AG04449 (cell line): ENCODE results near the gene POU3F1.
A peak's percentile ranks its signal among the peaks of the same experiment; 100 is the strongest.
"Not testable (repeated sequence)": the region's sequence is repeated elsewhere in the genome, so short reads cannot be mapped to it uniquely, and the experiment has no call there.

Source experiments
- CTCF ChIA-PET: fragments of 350-600 bp; formaldehyde crosslinking; extraction: SDS; loops from one replicate; lab custom pipeline; 2021; ENCODE audit warnings: antibody characterized with exemption; lab: Yijun Ruan, JAX
- POLR2A ChIA-PET: fragments of 400-600, 350-600 bp; formaldehyde crosslinking; extraction: SDS; loops from one replicate; lab custom pipeline; 2020; ENCODE audit warnings: antibody characterized with exemption, inconsistent platforms; lab: Yijun Ruan, JAX
- DNase-seq: peaks from one replicate; pipeline ENCODE4 v3.0.0-alpha.2; 2010; ENCODE audit warnings: low read depth, low spot score
- H3K4me3 ChIP-seq: 2 replicates; pipeline ENCODE4 v1.5.1; 2011; ENCODE audit warnings: low read depth, mild to moderate bottlenecking, control low read depth, low read length
- TF ChIP-seq, protein P1 (sequence below): IDR thresholded peaks from one replicate; pipeline ENCODE4 v1.5.1; 2011; ENCODE audit warnings: mild to moderate bottlenecking, moderate library complexity, low read length, control low read depth, inconsistent platforms; ENCODE audit not compliant: insufficient read depth; ENCODE audit errors: missing control alignments

The POU3F1 gene

DNA sequence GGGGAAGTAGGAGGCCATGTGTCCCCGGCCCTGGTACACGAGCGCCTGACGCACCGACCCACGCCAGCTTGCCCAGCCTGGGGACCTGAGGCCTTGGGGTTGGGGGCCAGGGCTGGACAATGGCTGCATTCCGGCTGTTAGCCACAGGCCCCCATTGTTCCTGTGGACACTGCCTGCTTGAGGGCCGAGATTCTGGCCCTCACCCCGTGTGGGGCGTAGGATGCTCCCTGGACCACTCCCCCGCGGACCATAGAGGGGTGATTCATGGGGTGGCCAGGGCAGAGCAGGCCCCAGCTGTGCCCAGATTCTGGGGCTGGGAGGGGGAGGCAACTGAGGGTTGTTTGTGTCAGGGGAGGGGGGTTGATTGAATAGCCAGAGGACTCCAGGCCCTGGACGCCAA lies 11.7 kb downstream of the POU3F1 start:
- ChIA-PET POLR2A (no interaction called here), CTCF (interaction anchor here (1.5 to 9.1 kb wide), 3 partner anchors 9 to 800 kb away, joined by 6 to 69 read pairs (median 37); no protein-coding TSS in a partner anchor)
- no peak for DNase-seq
- TF ChIP-seq, protein P1, sequence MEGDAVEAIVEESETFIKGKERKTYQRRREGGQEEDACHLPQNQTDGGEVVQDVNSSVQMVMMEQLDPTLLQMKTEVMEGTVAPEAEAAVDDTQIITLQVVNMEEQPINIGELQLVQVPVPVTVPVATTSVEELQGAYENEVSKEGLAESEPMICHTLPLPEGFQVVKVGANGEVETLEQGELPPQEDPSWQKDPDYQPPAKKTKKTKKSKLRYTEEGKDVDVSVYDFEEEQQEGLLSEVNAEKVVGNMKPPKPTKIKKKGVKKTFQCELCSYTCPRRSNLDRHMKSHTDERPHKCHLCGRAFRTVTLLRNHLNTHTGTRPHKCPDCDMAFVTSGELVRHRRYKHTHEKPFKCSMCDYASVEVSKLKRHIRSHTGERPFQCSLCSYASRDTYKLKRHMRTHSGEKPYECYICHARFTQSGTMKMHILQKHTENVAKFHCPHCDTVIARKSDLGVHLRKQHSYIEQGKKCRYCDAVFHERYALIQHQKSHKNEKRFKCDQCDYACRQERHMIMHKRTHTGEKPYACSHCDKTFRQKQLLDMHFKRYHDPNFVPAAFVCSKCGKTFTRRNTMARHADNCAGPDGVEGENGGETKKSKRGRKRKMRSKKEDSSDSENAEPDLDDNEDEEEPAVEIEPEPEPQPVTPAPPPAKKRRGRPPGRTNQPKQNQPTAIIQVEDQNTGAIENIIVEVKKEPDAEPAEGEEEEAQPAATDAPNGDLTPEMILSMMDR, result no peak
- no peak overlapping the region for H3K4me3 ChIP-seq

DNA sequence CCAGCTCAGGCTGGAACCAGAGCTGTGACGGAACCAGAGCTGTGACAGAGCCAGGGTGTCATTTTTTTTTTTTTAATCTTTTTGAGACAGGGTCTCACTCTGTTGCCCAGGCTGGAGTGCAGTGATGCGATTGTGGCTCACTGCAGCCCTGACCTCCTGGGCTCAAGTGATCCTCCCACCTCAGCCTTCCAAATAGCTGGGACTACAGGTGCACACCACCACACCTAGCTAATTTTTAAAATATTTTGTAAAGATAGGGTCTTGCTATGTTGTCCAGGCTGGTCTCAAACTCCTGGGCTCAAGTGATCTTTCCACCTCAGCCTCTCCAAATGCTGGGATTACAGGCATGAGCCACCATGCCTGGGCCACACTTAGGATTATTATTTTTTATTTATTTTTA lies 13.6 kb downstream of the POU3F1 start:
- ChIA-PET POLR2A (interaction anchor here (0.6 kb wide), 1 partner anchor 274 kb away, joined by 3 read pairs; no protein-coding TSS in a partner anchor), CTCF (interaction anchor here (1.3 to 9.1 kb wide), 3 partner anchors 10 to 802 kb away, joined by 3 to 69 read pairs (median 6); no protein-coding TSS in a partner anchor)
- DNase-seq, H3K4me3 ChIP-seq: not testable (repeated sequence)

DNA sequence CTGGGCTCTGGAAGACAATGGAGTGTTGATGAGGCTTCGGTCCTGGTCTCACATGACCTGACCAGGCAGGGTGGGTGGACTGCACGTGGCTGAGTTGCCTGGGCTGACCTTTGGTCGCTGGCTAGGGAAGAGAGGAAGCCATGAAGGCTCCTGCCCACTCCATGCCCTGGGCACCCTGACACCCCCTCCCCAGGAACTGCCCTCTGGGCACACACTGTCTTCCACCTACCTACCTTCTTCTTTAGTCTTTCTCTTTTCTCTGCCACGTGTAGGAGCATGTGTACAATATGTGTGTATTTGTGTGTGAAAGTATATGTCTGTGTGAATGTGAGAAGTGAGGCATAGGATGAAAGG lies 15.1 kb downstream of the POU3F1 start:
- CTCF ChIA-PET, result interaction anchor here (1.3 to 9.1 kb wide), 2 partner anchors 9 to 13 kb away, joined by 3 to 69 read pairs; no protein-coding TSS in a partner anchor
- H3K4me3 ChIP-seq, result no peak overlapping the region
- TF ChIP-seq, protein P1, result no peak
- no peak for DNase-seq
- POLR2A ChIA-PET, result no interaction called here

DNA sequence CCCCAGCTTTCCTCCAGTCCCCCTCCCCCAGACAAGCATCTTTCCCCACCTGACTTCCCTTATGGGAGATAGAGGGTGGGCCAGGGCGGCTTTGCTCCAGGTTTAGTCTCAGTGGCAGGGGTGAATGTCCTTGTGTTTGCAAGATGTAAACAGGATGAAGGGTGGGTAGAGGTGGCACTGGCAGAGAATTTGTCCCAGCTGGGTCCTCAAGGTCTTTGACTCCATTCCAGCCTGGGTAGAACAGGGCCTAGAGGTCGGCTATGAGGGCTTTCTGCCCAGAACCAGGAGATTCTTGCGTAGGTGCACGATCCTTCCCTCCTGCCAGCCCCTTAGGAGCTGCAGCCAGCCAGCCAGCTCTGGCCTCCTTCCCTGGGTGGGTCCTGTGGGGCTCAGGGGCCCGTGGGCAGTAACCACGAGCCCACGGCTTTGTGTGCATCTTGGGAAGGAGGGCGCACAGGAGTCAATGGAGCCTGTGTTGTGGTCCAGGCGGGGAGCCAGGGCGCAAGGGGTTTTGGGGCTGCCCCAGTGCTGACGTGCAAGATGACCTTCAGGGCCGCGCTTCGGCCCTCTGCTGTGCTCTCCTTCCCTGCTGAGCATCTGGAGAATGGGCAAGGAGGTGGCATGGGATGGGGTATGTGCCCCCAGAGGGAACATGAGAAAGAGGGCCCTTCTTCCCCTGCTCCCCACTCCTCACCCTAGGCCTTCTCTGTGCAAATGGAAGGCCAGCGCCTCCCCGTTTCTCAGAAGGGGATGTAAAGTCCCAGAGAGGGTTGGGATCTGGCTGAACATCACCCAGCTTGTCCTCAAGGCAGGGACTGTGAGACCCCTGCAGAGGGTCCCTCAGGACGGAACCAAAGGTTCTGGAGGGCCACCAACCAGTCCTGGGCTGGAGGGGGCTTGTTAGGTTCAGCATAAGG lies 15.7 kb downstream of the POU3F1 start:
- DNase-seq, result no peak
- H3K4me3 ChIP-seq, result no peak overlapping the region
- TF ChIP-seq, protein P1, result no peak
- POLR2A ChIA-PET, result interaction anchor here (0.6 to 1.2 kb wide), 6 partner anchors 8 to 800 kb away, joined by 3 to 9 read pairs (median 5); partner anchors contain the start of gene POU3F1
- CTCF ChIA-PET, result interaction anchor here (0.6 to 20.1 kb wide), 8 partner anchors 7 to 805 kb away, joined by 3 to 398 read pairs (median 10); partner anchors contain the start of gene SF3A3

DNA sequence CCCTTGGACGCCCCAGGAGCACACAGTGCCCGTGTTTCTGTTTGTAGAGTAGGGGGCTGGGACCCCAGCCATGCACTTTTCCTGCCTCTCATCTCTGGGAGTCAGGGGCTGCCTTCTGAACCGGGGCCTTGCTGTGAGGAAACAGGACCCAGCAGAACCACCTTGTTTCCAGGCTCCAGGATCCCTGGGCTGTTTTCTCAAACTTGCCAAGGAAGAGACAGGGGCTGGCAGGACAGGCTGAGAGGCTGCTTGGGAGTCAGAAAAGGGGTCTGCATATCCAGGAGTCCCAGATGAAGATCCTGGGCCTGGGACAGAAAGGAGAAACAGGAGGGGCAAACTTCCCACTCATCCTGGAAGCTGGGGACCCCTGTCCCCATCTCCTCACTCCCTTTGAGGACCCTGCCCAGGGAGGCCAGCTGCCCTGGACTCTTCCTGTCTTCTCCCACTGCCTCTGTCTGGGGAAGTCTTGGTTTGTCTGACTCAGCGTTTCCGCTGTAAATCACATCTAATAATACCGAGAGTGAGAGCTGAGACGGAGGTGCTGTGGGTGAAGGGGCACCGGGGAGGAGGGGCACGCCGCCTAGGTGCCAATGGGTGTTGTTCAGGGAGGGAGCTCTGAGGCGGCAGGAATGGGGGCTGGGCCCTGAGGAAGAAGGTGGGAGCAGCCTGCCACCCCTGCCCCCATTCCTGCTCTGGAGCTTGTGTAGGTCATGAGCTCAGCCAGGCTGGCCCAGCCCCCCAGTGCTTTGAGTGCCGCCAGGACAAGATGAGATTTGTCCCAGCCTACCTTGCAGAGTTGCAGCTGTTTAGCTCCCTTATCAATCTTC lies 16.7 kb downstream of the POU3F1 start:
- H3K4me3 ChIP-seq, result peak overlapping the region; percentile 3; the same call in 1 of the 2 replicates
- ChIA-PET CTCF (interaction anchor here (0.6 to 20.1 kb wide), 10 partner anchors 8 to 806 kb away, joined by 3 to 398 read pairs (median 8); partner anchors contain the start of gene SF3A3), POLR2A (interaction anchor here (0.6 to 1.4 kb wide), 7 partner anchors 9 to 157 kb away, joined by 3 to 9 read pairs (median 6); partner anchors contain the start of genes POU3F1 and UTP11)
- TF ChIP-seq, protein P1, result no peak
- no peak for DNase-seq

DNA sequence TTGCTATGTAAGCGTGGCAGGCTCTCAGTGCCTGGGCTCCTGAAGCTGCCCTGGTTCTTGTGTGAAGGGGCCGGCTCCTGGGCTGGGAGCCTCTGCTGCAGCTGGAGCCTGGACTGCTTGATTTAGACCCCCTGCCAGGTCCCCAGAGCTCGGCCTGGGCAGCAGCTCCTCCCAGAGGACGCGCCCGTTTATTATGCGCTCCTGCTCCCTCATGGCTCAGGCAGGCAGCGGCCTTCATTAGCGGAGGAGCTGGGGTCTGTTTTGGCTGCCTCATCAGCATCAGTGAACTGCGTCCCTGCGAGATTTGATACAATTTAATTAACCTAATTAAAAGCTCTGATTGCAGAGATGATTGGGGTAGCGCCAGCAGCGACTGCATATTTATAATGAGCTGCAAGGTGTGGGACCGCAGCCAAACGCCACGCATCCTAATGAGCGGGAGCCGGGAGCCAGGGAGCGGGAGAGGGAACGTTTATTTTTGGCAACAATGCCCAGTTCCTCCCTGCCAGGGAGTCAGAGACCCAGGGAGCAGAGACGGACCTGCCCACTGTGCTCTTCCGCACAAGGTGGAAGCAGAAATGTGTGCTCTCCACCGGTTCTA lies 17.4 kb downstream of the POU3F1 start:
- POLR2A ChIA-PET, result interaction anchor here (0.6 to 1.4 kb wide), 2 partner anchors 9 to 16 kb away, joined by 3 to 8 read pairs; partner anchors contain the start of gene UTP11
- TF ChIP-seq, protein P1, result peak; percentile 13
- no peak for DNase-seq
- CTCF ChIA-PET, result interaction anchor here (0.9 to 20.1 kb wide), 9 partner anchors 9 to 806 kb away, joined by 3 to 398 read pairs (median 9); partner anchors contain the start of gene SF3A3
- H3K4me3 ChIP-seq, result no peak overlapping the region
